ENCODE measurements around the gene MORN2.

DNA sequence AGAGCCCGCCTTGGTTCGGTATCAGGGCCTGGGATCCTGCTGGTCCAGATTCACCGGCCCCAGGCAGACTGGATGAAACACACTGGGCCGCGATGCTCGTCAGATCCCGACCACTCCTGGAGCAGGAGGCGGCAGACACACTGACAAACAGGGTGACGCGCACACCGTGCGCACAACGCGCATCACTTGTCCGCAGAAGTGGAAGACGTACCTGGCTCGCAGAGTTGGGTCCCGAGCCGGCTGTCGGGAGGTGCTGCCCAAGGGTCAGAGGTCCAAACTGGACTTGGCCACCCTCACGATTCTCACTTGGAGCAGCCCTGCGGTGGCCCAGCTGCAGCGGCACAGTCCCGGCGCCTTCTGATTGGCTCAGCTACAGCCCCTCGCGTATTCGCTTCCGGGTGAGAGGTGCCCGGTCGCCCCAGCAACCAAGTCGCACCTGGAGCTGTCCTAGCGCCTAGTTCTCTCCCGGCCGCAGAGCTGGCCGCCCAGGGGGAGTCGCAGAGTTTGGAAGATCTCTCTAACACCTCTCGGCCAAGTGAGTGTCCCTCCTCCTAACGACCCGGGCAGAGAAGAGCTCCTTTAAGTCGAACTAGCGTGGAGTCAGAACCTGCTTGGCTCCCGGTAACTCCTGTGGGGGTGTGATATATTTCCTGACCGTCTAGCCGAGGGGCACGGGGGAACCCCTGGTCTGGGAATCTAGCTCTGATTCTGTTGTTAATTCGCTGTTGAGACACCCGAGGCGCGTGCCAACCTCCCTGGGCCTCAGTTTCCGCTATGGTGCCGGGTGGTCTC is at the start of gene MORN2, which contains the start of gene DHX57:
- peak; percentile 85 for TF ChIP-seq POLR2AphosphoS5 (IDR thresholded peaks at IDR 0.05)
- TF ChIP-seq EP300 (conservative IDR thresholded peaks at IDR 0.05; ENCODE audit: poor library complexity, severe bottlenecking), result peak; percentile 63
- TF ChIP-seq, protein P1, sequence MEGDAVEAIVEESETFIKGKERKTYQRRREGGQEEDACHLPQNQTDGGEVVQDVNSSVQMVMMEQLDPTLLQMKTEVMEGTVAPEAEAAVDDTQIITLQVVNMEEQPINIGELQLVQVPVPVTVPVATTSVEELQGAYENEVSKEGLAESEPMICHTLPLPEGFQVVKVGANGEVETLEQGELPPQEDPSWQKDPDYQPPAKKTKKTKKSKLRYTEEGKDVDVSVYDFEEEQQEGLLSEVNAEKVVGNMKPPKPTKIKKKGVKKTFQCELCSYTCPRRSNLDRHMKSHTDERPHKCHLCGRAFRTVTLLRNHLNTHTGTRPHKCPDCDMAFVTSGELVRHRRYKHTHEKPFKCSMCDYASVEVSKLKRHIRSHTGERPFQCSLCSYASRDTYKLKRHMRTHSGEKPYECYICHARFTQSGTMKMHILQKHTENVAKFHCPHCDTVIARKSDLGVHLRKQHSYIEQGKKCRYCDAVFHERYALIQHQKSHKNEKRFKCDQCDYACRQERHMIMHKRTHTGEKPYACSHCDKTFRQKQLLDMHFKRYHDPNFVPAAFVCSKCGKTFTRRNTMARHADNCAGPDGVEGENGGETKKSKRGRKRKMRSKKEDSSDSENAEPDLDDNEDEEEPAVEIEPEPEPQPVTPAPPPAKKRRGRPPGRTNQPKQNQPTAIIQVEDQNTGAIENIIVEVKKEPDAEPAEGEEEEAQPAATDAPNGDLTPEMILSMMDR (IDR thresholded peaks at IDR 0.05; ENCODE audit: poor library complexity, severe bottlenecking), result no peak
